Activated CD4-positive, CD25-positive, alpha-beta regulatory T cell (primary cell): ENCODE measurements around the gene PLAAT4.

Experiments used
- DNase-seq, 4 experiments: peaks; one replicate each; lab custom pipeline; 2025; lab: John Stamatoyannopoulos, UW

Gene PLAAT4

DNA sequence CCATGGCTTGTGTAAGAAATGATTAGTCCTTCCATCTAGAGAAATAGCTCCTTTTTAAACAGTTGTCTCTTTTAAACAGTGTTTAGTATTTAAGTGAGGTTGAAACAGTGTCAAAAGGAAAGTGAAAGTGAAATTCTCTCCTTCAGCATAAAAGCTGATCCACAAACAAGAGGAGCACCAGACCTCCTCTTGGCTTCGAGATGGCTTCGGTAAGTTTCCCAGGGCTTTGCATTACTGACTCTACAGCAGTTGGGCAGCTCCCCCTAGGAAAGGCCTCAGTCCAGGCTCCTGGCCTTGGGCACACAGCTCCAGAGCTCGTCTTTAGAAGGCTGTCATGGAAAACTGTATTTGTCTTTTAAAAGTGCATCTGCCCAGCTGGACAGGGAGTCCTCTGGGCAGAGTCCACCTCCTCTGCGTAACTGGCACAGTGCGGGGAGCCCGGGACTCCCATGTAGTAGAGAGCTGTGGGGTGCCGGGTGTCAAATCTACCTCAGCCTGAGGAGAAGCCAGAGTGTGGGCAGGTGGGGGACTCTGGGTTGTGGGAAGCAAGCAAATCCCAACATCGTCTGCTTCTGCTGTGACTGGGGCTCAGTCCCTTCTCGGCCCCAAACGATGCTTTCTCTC lies at the start of gene PLAAT4:
TSS of gene PLAAT4 (plus strand) at position 140 of the 624 bp plus-strand sequence. CDS start at position 201, 61 bp downstream.
- peak in 1 of 4 experiments; percentile 9 for DNase-seq

DNA sequence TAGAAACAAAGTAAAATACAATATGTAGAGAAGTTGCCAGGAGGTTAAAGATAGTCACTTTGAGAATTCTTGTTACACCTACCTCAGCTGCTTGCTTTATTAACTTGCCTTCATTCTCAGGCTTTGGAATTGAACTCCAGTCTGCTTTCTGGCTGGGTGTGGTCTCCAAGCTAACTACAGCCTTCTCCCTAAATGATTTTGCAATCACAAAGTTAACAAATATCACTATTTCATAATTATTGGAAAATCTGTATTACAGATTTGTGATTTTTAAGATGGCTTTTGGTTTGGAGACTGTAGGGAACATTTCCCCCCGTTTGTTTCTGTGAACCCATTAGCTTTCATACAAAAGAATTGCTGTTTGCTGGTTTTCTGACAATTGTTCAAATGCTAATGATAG lies 47.8 kb upstream of the PLAAT4 start:
- DNase-seq = no peak

DNA sequence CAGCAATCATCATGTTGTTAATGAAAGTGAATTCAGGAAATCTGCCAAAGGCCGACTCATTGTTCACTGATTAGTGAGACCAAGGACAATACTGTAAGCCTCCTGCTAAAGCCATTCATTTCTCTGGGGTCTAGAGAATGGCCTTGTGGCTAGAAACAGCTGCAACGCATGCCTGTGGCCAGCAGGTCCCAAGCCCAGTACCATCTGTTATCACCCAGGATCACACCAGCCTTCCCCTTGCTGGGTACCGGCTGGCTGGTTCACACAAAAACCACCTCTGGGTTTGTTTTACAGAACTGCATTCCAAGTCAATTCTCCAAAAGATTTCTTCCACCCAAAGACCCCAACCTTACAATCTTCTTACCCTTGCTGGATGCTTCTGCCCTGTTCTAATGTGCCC lies 46.7 kb upstream of the PLAAT4 start:
- DNase-seq = no peak

- no peak for DNase-seq
These were observed 45.9 kb upstream of the PLAAT4 start, which contains the start of gene PLAAT5 for GRCh38 chr11:63490551-63491239. Gene PLAAT5, minus strand, starts transcription at chr11:63491167. Its CDS starts 133 bp downstream, at chr11:63491034.

DNA sequence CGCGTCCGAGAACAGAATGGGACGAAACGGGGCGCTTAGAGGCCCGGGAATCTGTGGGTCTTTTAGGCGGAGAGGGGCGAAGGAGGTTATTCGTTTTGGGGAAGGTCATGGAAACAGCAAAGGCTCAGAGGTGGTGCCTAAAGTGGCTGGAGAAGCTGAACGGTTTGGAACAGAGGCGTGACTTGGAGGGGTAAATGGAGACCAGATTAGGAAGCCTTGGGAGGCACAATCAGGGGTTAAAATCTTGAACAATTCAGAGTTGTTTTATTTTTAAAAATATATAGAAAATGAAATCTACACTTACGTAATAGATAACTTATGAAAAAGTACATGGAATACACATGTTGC lies 45.4 kb upstream of the PLAAT4 start:
- DNase-seq = no peak

- no peak for DNase-seq
These were observed 44.8 kb upstream of the PLAAT4 start for GRCh38 chr11:63491636-63492372.

DNA sequence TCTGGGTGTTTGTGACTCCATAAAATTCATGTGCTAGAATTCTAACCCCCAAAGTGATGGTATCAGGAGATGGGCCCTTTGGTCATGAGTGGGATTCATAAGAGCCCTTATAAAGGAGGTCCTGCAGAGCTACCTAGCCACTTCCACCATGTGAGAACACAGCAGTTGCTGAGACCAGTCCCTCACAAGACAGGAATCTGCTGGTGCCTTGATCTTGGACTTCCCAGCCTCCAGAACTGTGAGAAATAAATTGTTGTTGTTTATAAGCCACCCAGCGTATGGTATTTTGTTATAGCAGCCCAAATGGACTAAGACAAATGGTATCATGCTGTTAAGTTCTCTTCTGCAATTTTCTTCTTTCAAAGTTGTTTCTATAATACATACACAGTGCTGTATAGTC lies 44.2 kb upstream of the PLAAT4 start:
- DNase-seq = no peak

DNA sequence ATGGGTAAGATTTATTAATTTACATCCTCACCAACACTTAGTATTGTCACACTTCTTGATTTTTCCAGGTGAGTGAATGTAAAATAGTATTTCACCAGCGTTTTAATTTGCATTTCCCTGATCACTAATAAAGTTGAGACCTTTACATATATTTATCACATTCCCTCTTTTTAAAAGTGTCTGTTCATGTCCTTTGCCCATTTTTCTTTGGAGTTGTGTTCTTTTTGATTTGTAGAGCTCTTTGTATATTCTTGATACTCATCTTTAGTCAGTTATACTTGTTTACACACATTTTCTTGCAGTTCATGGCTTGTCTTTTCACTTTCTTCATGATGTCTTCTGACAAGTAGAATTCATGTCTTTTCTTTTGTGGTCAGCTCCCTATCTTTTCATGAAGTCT lies 43.5 kb upstream of the PLAAT4 start:
- DNase-seq = no peak

DNA sequence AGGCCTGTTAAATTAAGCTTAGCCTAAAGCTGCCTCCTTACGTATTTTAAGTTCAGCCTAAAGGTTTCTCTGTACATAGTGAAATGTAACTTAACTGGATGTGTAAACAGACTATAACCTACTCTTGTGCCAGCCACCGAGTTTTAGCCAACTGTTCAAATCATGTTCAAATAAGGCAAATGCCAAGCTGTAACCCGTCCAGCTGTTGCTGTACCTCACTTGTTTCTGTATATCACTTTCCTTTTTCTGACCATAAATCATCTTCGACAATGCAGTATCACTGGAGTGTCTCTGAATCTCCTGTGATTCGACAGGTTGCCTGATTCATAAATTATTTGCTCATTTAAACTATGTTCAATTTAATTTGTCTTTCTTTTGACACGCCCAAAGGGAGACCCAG lies 41.6 kb upstream of the PLAAT4 start:
- DNase-seq = no peak

DNA sequence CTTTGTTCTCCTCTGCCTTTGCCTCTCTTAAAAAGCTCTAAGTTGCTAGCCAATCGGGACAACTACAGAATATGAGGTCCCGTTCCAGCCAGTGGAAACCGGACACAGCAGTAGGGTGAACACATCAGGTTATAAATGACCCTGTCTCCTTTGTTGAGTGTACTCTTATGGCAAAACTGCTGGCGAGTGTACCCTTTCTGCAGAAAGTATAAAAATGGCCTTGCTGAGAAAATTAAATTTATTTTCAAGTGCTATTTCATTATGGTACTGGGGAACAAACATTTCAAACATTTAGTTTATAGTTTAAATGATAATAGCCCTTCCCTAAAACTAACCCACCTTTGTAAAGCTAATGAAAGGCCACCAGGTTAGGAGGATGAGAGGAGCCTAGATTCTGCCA lies 36.7 kb upstream of the PLAAT4 start:
- no peak for DNase-seq

DNA sequence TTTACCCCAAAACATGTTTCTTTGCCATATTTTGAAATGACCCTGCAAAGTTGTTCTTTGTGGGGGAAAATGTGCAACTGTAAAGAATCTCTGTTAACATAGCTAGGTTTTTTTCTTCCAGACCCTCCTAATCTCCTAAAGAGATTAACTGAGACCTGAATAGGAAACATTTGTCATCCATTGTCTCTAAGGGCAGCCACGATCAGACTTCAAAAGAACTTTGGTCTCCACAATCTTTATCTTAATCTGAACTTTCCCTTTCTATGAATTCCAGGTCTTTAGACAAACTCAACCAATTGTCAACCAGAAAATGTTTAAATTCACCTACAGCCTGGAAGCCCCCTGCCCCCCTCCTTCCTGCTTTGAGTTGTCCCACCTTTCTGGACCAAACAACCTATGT lies 35.4 kb upstream of the PLAAT4 start:
- DNase-seq = no peak

- no peak for DNase-seq
These were observed 34.3 kb upstream of the PLAAT4 start for GRCh38 chr11:63502252-63502820.

DNA sequence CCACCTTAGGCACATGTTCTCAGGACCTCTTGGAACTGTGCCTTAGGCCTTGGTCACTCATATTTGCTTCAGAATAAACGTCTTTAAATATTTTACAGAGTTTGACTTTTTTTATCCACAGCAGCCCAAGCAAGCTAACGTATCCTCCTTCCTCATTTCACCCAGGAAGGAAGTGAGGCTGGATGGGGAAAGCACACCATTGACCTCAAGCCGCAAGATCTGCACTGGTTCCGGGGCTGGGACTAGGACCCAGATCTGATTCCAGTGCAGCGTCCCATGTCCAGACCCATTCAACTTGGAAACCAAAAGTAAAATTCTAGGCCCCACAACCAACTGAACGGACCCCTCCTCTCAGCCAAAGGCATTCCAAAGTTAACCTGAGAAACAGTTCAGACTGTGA lies 33.1 kb upstream of the PLAAT4 start:
- no peak for DNase-seq

DNA sequence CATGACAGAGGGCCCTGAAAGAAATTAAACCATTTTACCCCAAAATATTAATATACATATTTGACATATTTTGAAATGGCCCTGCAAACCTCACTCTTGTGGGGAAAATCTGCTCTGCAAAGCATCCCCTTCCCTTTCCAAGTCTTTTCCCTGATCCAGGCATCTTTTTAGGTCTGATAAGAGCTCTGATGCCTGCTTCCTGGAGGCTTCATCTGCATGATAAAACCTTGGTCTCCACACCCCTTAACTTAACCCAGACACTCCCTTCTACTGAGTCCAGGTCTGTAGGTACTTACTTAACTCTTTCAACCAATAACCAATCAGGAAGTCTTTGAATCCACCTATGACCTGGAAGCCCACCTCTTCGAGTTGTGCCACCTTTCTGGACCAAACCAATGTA lies 32.6 kb upstream of the PLAAT4 start:
- DNase-seq = no peak

GRCh38 chr11:63504933-63505586 lies 31.5 kb upstream of the PLAAT4 start:
- no peak for DNase-seq

- DNase-seq = no peak
These were observed 30.6 kb upstream of the PLAAT4 start, which contains the start of gene LGALS12 for GRCh38 chr11:63505857-63506528. Gene LGALS12, plus strand, starts transcription at chr11:63506084. Its CDS starts 375 bp downstream, at chr11:63506459.

GRCh38 chr11:63506876-63507275 lies 29.7 kb upstream of the PLAAT4 start:
- DNase-seq = no peak

DNA sequence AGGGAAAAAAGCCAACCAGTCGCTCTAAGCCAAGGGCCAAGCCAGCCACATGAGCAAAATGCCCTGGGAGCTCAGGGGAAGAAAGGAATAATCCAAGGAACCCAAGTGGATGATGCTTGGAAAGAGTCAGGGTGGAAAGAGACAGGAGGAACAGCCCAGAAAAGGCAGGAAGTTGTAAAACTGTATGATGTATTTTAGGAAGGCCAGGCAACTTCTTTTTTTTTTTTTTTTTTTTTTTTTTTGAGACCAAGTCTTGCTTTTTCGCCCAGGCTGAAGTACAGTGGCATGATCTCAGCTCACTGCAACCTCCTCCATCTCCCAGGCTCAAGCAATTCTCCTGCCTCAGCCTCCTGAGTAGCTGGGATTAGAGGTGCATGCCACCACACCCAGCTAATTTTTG lies 29.1 kb upstream of the PLAAT4 start:
- no peak for DNase-seq

DNA sequence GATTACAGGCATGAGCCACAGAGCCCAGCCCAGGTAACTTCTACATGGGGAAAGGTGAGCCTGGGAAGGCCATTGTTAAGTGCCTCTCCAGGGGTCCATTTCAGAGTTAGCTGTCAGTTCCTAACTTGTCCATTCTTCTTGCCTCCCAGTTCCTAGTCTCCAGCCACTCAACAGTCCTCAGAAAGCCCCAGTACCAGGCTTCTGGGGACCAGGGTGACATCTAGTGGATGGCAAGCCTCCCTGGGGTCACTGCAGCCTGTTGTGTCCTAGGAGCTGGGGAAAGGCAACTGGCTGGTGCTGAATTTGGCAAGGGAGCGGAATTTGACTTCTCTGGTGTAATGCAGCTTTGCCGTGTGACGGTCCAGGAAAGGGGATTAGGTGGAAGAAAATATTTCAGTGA lies 28.6 kb upstream of the PLAAT4 start:
- DNase-seq = no peak

DNA sequence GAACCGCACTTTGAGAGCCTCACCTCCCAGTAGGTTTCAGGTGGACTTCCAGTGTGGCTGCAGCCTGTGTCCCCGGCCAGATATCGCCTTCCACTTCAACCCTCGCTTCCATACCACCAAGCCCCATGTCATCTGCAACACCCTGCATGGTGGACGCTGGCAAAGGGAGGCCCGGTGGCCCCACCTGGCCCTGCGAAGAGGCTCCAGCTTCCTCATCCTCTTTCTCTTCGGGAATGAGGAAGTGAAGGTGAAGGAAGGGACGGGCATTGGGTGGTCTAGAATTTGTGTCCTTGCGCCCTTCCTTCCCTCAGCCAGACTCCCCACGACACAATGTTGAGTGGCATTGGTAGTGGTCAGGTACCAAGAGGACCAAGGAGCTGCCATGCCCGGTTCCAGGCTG lies 27.9 kb upstream of the PLAAT4 start:
- no peak for DNase-seq

- no peak for DNase-seq
These were observed 26.1 kb upstream of the PLAAT4 start for GRCh38 chr11:63510360-63511047.
